Psoas muscle (tissue), 8 donors: ENCODE measurements around the gene KIF22. TPM values are rescaled to one million over a fixed set of nuclear protein-coding genes. Genes with fewer than 3 reads are reported as not detected.
A peak's percentile ranks its signal among the peaks of the same experiment; 100 is the strongest.

Experiments
- ATAC-seq, 4 donors: fragments of 200-7000 bp; cut with Tn5 transposase; one replicate each; pipeline ENCODE4 v1.9.1; 2020; ENCODE audit warnings: moderate library complexity in 3 of 4, mild to moderate bottlenecking in 2 of 4
- DNase-seq, 2 donors: peaks; one replicate each; pipeline ENCODE4 v3.0.0-alpha.2; 2020
- H3K27ac ChIP-seq: fragments of 200-600 bp; one replicate; pipeline ENCODE4 v1.8.0; 2022
- H3K27me3 ChIP-seq, 3 donors: fragments of 200-600 bp in 1 of 3; one replicate each; pipeline versions ENCODE4 v1.6.1 to v1.8.0; 2013 to 2022; ENCODE audit warnings: low read length in 2 of 3, mild to moderate bottlenecking in 2 of 3, moderate library complexity in 1 of 3; ENCODE audit not compliant: insufficient read depth in 3 of 3
- H3K36me3 ChIP-seq, 2 donors: fragments of 200-600 bp in 1 of 2; one replicate each; pipeline versions ENCODE4 v1.6.1 to v1.8.0; 2013 to 2022; ENCODE audit warnings: low read depth in 1 of 2, mild to moderate bottlenecking in 1 of 2, moderate library complexity in 1 of 2; ENCODE audit not compliant: insufficient read depth in 1 of 2
- H3K4me1 ChIP-seq: fragments of 200-600 bp; one replicate; pipeline ENCODE4 v1.8.0; 2022
- H3K4me3 ChIP-seq: fragments of 200-600 bp; one replicate; pipeline ENCODE4 v1.8.0; 2022; ENCODE audit warnings: mild to moderate bottlenecking
- H3K9me3 ChIP-seq: fragments of 200-600 bp; one replicate; pipeline ENCODE4 v1.8.0; 2022
- WGBS, 3 donors: extraction: QIAGEN DNeasy Blood & Tissue Kit; methylation state at CpG; one replicate each; pipeline versions ENCODE4 v1.1.6 to v1.1.7; 2013; 5-methylcytosine and 5-hydroxymethylcytosine counted together
- intact Hi-C, 2 donors: fragments of 100-400 bp; cut with DNase I; formaldehyde crosslinking; loops; one replicate each; pipeline versions ENCODE4 v1.11.0 to v1.14.2; 2022
- polyA plus RNA-seq, 3 donors: library from polyadenylated mRNA; stranded (reverse); fragments of 200-250 nt; gene quantifications; one replicate each; pipeline ENCODE4 v1.2.3, GENCODE V29; 2013
- total RNA-seq, 4 donors: library from RNA; stranded (reverse); fragmentation: NEBNext Ultra II Directional in 2 of 4; extraction: Animal tissue kit (Norgen Biotek cat#: 25700) in 2 of 4; gene quantifications; one replicate each; pipeline versions ENCODE4 v1.2.1 to v1.2.4, GENCODE V29; 2021 to 2023
- TF ChIP-seq, protein P1 (sequence below): fragments of 200-600 bp; IDR thresholded peaks from one replicate; pipeline ENCODE4 v1.8.0; 2022; ENCODE audit warnings: antibody characterized with exemption
- donor health status: healthy with polysubstance abuse.
- donor health status: DM: no; HTN: no; CAD: no; lungs with moderate emphysema.
- donor health status: Bipolar disorder and iron deficiency.
- donor health status: healthy.
- donor health status: DM: yes; HTN: yes; CAD: no.
- donor health status: DM: no; HTN: no; CAD: no.
- donor health status: DM: no; HTN: no; CAD: no.
- donor health status: DM: yes; HTN: yes; CAD: no.

KIF22 gene
- total and polyA plus RNA-seq, 7 donors, result 12.6 to 23.8 (median 15.4) TPM

DNA sequence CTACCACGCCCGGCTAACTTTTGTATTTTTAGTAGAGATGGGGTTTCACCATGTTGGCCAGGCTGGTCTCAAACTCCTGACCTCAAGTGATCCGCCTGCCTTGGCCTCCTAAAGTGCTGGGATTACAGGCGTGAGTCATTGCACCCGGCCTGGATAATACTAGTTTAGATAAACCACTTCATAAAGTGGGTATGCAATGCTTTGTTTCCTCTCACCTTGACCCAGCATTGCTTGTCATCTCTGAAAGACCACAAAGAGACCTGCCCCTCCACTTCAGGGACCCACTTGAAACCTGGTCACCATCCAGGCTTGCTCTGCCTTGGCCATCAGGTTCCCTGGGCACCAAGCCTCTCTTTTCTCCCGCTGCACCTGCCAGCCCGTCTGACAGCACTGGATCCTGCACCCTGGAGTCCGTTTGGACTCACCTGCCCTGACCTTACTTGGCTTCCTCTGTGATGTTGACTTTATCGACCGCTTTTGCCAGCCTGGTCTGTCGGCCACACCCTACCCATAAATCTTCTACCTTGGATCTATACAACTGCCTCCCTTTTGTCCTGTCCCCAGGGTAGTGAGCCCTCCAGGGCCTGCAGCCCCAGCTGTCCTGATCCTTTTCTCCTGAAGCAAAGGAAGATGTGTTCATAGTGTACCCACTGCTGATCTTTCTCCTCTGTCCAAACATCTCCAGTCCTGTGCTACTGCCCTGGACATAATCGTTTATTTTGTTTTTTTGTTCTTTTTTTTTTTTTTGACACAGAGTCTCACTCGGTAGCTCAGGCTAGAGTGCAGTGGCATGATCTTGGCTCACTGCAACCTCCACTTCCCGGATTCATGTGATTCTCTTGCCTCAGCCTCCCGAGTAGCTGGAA, 25.2 kb upstream of the KIF22 start:
- intact Hi-C loops, result loop anchor here in 1 of 2 donors (5.0 kb wide), 1 partner anchor 122 kb away; no protein-coding TSS in a partner anchor
- H3K36me3 ChIP-seq, result no peaks in the 10 kb centered on the region

DNA sequence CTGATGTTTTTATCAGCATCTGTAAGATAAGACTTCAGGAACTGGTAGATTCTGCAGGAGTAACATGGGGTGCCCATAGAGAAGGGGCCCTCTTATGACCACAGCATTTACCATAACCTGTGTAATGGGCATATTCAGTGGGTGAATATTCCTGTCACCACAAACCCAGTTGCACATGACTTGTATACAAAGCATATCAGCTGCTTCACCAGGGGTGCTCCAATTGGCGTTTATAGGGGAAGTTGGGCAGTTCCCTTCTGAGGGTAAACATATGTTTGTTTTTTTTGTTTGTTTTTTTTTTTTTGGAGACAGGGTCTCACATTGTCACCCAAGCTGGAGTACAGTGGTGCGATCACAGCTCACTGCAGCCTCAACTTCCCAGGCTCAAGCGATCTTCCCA, 24.0 kb upstream of the KIF22 start:
- Histone ChIP-seq H3K9me3 (no peaks in the 10 kb centered on the region), H3K4me1 (no peaks in the 10 kb centered on the region), H3K27ac (no peak overlapping the region), H3K4me3 (no peak overlapping the region), H3K36me3 (no peaks in the 10 kb centered on the region), H3K27me3 (no peaks in the 10 kb centered on the region)
- WGBS, 3 donors, result 87 to 96% (median 95%) methylated on average over 3 of the region's 3 CpGs
- intact Hi-C loops, result loop anchor here in 1 of 2 donors (5.0 kb wide), 1 partner anchor 121 kb away; no protein-coding TSS in a partner anchor
- no peak for ATAC-seq
- TF ChIP-seq, protein P1, sequence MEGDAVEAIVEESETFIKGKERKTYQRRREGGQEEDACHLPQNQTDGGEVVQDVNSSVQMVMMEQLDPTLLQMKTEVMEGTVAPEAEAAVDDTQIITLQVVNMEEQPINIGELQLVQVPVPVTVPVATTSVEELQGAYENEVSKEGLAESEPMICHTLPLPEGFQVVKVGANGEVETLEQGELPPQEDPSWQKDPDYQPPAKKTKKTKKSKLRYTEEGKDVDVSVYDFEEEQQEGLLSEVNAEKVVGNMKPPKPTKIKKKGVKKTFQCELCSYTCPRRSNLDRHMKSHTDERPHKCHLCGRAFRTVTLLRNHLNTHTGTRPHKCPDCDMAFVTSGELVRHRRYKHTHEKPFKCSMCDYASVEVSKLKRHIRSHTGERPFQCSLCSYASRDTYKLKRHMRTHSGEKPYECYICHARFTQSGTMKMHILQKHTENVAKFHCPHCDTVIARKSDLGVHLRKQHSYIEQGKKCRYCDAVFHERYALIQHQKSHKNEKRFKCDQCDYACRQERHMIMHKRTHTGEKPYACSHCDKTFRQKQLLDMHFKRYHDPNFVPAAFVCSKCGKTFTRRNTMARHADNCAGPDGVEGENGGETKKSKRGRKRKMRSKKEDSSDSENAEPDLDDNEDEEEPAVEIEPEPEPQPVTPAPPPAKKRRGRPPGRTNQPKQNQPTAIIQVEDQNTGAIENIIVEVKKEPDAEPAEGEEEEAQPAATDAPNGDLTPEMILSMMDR, result no peak
- no peak for DNase-seq

More for the DNA sequence above, 25.2 kb upstream of the KIF22 start:
- ATAC-seq (peak in 2 of 4 donors; percentile 35 to 60), DNase-seq (no peak)
- Histone ChIP-seq H3K27me3 (no peaks in the 10 kb centered on the region), H3K4me3 (no peak overlapping the region), H3K9me3 (no peaks in the 10 kb centered on the region), H3K27ac (no peak overlapping the region), H3K4me1 (no peaks in the 10 kb centered on the region)
- 40 to 49% (median 40%) methylated on average over 15 of the region's 15 CpGs for WGBS, 3 donors
- TF ChIP-seq, protein P1, result no peak

DNA sequence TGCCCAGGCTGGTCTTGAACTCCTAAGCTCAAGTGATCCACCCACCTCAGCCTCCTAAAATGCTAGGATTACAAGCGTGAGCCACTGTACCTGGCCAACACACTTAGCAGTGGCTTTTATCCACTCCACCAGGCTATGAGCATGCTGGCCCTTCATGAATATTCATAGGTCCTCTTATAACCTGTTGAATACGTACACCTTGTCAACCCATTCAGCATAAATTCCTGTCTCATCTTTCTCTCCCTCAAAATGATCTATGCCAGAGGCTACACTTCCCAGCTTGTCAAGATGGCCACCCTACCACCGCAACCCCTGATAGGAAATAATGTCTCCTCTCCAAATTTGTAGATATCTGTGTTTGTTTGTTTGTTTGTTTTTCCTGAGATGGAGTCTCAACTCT, 23.5 kb upstream of the KIF22 start:
- 86 to 94% (median 92%) methylated on average over 3 of the region's 3 CpGs for WGBS, 3 donors
- TF ChIP-seq, protein P1, result no peak
- Histone ChIP-seq H3K27ac (no peak overlapping the region), H3K36me3 (no peaks in the 10 kb centered on the region), H3K9me3 (no peaks in the 10 kb centered on the region), H3K27me3 (no peaks in the 10 kb centered on the region), H3K4me1 (no peaks in the 10 kb centered on the region), H3K4me3 (no peak overlapping the region)
- ATAC-seq (no peak), DNase-seq (no peak)
- intact Hi-C loops, result loop anchor here in 1 of 2 donors (5.0 kb wide), 1 partner anchor 120 kb away; no protein-coding TSS in a partner anchor

DNA sequence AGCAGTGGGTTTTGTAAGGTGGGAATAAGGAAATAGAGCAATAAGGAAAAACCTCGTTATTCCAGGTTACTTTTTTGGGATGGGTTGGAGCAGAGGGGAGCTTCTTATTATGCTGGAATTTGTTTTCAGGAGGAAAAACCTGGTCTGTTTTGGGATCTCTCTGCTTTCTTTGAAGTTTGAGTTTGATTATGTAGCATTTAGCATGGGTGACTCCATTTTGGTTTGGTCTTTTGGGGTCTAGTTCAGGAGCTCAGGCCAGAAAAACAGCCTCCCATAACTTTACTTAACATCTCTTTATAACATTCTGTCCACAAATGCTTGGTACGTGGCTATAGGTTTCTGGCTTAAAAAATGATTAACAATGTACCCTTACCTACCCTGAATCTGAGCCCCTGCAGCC, 21.0 kb upstream of the KIF22 start:
- intact Hi-C loops, result loop anchor here in 1 of 2 donors (5.0 kb wide), 1 partner anchor 118 kb away; no protein-coding TSS in a partner anchor
- 71 to 92% (median 79%) methylated on average over 2 of the region's 2 CpGs for WGBS, 3 donors

More for the DNA sequence above, 21.0 kb upstream of the KIF22 start:
- Histone ChIP-seq H3K4me3 (no peak overlapping the region), H3K27me3 (no peaks in the 10 kb centered on the region), H3K4me1 (no peaks in the 10 kb centered on the region), H3K27ac (no peak overlapping the region), H3K9me3 (no peaks in the 10 kb centered on the region), H3K36me3 (no peaks in the 10 kb centered on the region)
- DNase-seq (no peak), ATAC-seq (no peak)
- TF ChIP-seq, protein P1, result no peak
